ENCODE results near the gene COQ3.

GRCh38 chr6:99415446-99415845, 21.5 kb upstream of the COQ3 start:
- TF ChIP-seq CTCF (IDR thresholded peaks at IDR 0.05 in 8 of 11, conservative IDR thresholded peaks at IDR 0.05 in 3 of 11) (no peak), POLR2AphosphoS5 (IDR thresholded peaks at IDR 0.05) (no peak), POLR2A (IDR thresholded peaks at IDR 0.05) (no peak)

Data from spleen (tissue), 7 donors.